Suprapubic skin (tissue), 4 donors: Measurements from ENCODE around the gene CCDC40. TPM values are rescaled to one million over a fixed set of nuclear protein-coding genes. Genes with fewer than 3 reads are reported as not detected.
A peak's percentile ranks its signal among the peaks of the same experiment; 100 is the strongest.

Experiments used
- DNase-seq, 2 donors: peaks; one replicate each; pipeline ENCODE4 v3.0.0-alpha.2; 2019; ENCODE audit warnings: low spot score in 2 of 2
- H3K27ac ChIP-seq: fragments of 200-600 bp; sonication (generic); one replicate; pipeline ENCODE4 v1.5.1; 2019
- H3K27me3 ChIP-seq: fragments of 200-600 bp; sonication (generic); one replicate; pipeline ENCODE4 v1.5.1; 2019
- H3K36me3 ChIP-seq: fragments of 200-600 bp; sonication (generic); one replicate; pipeline ENCODE4 v1.5.1; 2019
- H3K4me1 ChIP-seq: fragments of 200-600 bp; sonication (generic); one replicate; pipeline ENCODE4 v1.5.1; 2019
- H3K4me3 ChIP-seq: fragments of 200-600 bp; sonication (generic); one replicate; pipeline ENCODE4 v1.5.1; 2019; ENCODE audit warnings: mild to moderate bottlenecking
- H3K9me3 ChIP-seq: fragments of 200-600 bp; sonication (generic); one replicate; pipeline ENCODE4 v1.5.1; 2019
- CTCF ChIP-seq, 2 donors: fragments of 200-600 bp in 1 of 2; fragments of 450-650 bp in 1 of 2; sonication (generic) in 1 of 2; IDR thresholded peaks; one replicate each; pipeline ENCODE4 v1.5.1; 2016 to 2019; ENCODE audit warnings: antibody characterized with exemption in 2 of 2, mild to moderate bottlenecking in 1 of 2, moderate library complexity in 1 of 2
- EP300 ChIP-seq: sonication (generic); formaldehyde crosslinking; IDR thresholded peaks from one replicate; pipeline ENCODE4 v1.6.1; 2017; ENCODE audit warnings: antibody characterized with exemption
- POLR2A ChIP-seq, 2 donors: fragments of 450-650 bp; IDR thresholded peaks; one replicate each; pipeline ENCODE4 v1.6.1; 2017; ENCODE audit warnings: antibody characterized with exemption in 2 of 2, mild to moderate bottlenecking in 2 of 2, moderate library complexity in 2 of 2
- POLR2AphosphoS5 ChIP-seq, 3 donors: sonication (generic); formaldehyde crosslinking; IDR thresholded peaks; one replicate each; pipeline ENCODE4 v1.6.1; 2017; ENCODE audit warnings: antibody characterized with exemption in 3 of 3
- WGBS: methylation state at CpG from one replicate; pipeline ENCODE4 v1.1.5; 2018; 5-methylcytosine and 5-hydroxymethylcytosine counted together
- total RNA-seq, 4 donors: library from RNA; depleted of rRNA; stranded (reverse); fragments of >200 nt; gene quantifications; one replicate each; pipeline ENCODE4 v1.1.0, GENCODE V29; 2016

Gene CCDC40
- total RNA-seq, 4 donors from 2014 or later: 1.2 to 4.4 (median 2.9) TPM

DNA sequence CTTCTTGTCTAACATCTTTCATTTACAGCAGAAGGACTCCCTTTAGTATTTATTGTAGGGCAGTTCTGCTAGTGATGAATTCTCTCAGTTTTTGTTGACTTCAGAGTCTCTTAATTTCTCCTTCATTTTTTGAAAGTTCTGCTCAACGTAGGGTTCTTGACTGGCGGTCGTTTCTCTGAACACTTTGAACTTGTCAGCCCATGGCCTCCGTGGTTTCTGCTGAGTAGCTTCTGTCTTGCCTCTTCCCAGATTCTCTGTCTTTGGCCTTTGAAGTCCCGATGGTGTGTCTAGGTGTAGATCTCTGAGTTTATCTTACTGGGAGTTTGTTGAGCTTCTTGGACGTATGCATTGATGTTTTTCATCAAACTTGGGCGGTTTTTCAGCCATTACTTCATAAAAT lies 78.3 kb downstream of the CCDC40 start:
- H3K27me3 ChIP-seq: no peaks in the 10 kb centered on the region
- H3K4me3 ChIP-seq: no peak overlapping the region
- peaks cover 5% of the 10 kb centered on the region for H3K4me1 ChIP-seq
- no peaks in the 10 kb centered on the region for H3K9me3 ChIP-seq
- TF ChIP-seq POLR2A (IDR thresholded peaks at IDR 0.05) (no peak), CTCF (IDR thresholded peaks at IDR 0.05) (no peak), POLR2AphosphoS5 (IDR thresholded peaks at IDR 0.05) (no peak), EP300 (no peak)
- 93% methylated on average over 7 of the region's 7 CpGs for WGBS
- H3K36me3 ChIP-seq: peaks cover 52% of the 10 kb centered on the region
- H3K27ac ChIP-seq: no peak overlapping the region
- peak in 1 of 2 donors; percentile 55 for DNase-seq

GRCh38 chr17:80115159-80115558 lies 78.7 kb downstream of the CCDC40 start:
- H3K27ac ChIP-seq: no peak overlapping the region
- peaks cover under 1% of the 10 kb centered on the region for H3K4me1 ChIP-seq
- H3K9me3 ChIP-seq: no peaks in the 10 kb centered on the region
- no peaks in the 10 kb centered on the region for H3K27me3 ChIP-seq
- TF ChIP-seq POLR2A (IDR thresholded peaks at IDR 0.05) (no peak), CTCF (IDR thresholded peaks at IDR 0.05) (no peak), POLR2AphosphoS5 (IDR thresholded peaks at IDR 0.05) (no peak), EP300 (no peak)
- 93% methylated on average over 8 of the region's 8 CpGs for WGBS
- H3K4me3 ChIP-seq: no peak overlapping the region
- H3K36me3 ChIP-seq: peaks cover 49% of the 10 kb centered on the region
- peak in 1 of 2 donors; percentile 4 for DNase-seq

GRCh38 chr17:80116276-80116920 lies 80.0 kb downstream of the CCDC40 start:
- H3K4me1 ChIP-seq: no peaks in the 10 kb centered on the region
- no peak overlapping the region for H3K4me3 ChIP-seq
- H3K36me3 ChIP-seq: peaks cover 45% of the 10 kb centered on the region
- H3K27ac ChIP-seq: no peak overlapping the region
- H3K27me3 ChIP-seq: no peaks in the 10 kb centered on the region
- TF ChIP-seq POLR2A (IDR thresholded peaks at IDR 0.05): no peak
- TF ChIP-seq CTCF (IDR thresholded peaks at IDR 0.05): no peak
- no peak for TF ChIP-seq POLR2AphosphoS5 (IDR thresholded peaks at IDR 0.05)
- TF ChIP-seq EP300: no peak
- no peaks in the 10 kb centered on the region for H3K9me3 ChIP-seq
- WGBS: 78% methylated on average over 16 of the region's 16 CpGs
- peak; percentile 28 to 37 for DNase-seq

GRCh38 chr17:80116921-80117380 lies 80.5 kb downstream of the CCDC40 start:
- Histone ChIP-seq H3K27ac (no peak overlapping the region), H3K4me1 (no peaks in the 10 kb centered on the region), H3K27me3 (no peaks in the 10 kb centered on the region), H3K4me3 (no peak overlapping the region), H3K9me3 (no peaks in the 10 kb centered on the region), H3K36me3 (peaks cover 41% of the 10 kb centered on the region)
- 86% methylated on average over 3 of the region's 13 CpGs for WGBS
- peak; percentile 48 to 74 for DNase-seq
- TF ChIP-seq POLR2A (IDR thresholded peaks at IDR 0.05): no peak
- no peak for TF ChIP-seq CTCF (IDR thresholded peaks at IDR 0.05)
- no peak for TF ChIP-seq EP300
- no peak for TF ChIP-seq POLR2AphosphoS5 (IDR thresholded peaks at IDR 0.05)

DNA sequence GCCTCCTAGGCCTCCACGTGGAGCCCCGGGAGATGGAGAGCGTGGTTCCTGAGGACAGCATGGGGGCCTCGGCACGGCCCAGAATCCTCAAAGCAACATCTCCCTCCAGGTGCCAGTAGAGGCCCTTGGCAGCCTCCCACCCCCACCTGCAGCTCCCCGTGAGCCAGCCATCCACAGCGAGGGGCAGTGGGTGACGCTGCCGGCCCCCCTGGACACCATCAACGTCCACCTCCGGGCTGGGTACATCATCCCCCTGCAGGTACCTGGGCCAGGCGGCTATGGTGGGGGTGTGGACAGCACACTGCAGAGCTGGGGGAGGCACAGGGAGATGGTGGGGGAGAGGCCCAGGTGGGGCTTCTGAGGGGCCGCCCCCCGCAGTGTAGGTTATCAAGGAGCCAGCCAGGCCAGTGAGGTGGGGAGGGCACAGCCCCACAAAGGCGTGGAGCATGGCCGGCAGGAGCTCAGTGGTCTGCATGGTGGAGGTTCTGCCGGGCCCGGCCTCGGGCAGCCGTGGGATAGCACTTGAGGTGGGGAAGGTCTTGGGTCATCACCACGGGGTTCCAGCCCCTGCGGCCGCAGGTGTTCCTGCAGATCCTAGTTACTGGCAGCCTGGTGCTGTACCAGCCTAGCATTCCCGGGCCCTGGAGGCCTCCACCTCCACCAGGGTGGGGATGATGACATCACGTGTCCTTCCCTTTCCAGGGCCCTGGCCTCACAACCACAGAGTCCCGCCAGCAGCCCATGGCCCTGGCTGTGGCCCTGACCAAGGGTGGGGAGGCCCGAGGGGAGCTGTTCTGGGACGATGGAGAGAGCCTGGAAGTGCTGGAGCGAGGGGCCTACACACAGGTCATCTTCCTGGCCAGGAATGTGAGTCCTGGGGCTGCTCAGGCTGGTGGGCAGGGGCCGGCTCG lies 81.3 kb downstream of the CCDC40 start:
- H3K9me3 ChIP-seq: no peaks in the 10 kb centered on the region
- no peak overlapping the region for H3K4me3 ChIP-seq
- TF ChIP-seq POLR2AphosphoS5 (IDR thresholded peaks at IDR 0.05): no peak
- no peak for TF ChIP-seq CTCF (IDR thresholded peaks at IDR 0.05)
- no peak for TF ChIP-seq EP300
- no peak for TF ChIP-seq POLR2A (IDR thresholded peaks at IDR 0.05)
- no peaks in the 10 kb centered on the region for H3K27me3 ChIP-seq
- no peak overlapping the region for H3K27ac ChIP-seq
- peaks cover 33% of the 10 kb centered on the region for H3K36me3 ChIP-seq
- DNase-seq: peak; percentile 60 to 75
- H3K4me1 ChIP-seq: no peaks in the 10 kb centered on the region
- no CpG with 5 or more reads among the region's 31 CpGs for WGBS
